Lung microvascular endothelial cell (primary cell): ENCODE measurements around the gene PRDM16. TPM values are rescaled to one million over a fixed set of nuclear protein-coding genes. Genes with fewer than 3 reads are reported as not detected.
A peak's percentile ranks its signal among the peaks of the same experiment; 100 is the strongest.

ENCODE experiments used
- DNase-seq, 2 donors: peaks; one replicate each; pipeline versions ENCODE4 v3.0.0 to v3.0.0-alpha.2; 2010; ENCODE audit warnings: low read depth in 2 of 2
- total RNA-seq: library from RNA; depleted of rRNA; stranded (reverse); fragments of >200 nt; gene quantifications from 2 replicates; pipeline ENCODE4 v1.2.1, GENCODE V29; 2014

PRDM16 gene
- total RNA-seq, 1 donor from 2014 or later: not detected

DNA sequence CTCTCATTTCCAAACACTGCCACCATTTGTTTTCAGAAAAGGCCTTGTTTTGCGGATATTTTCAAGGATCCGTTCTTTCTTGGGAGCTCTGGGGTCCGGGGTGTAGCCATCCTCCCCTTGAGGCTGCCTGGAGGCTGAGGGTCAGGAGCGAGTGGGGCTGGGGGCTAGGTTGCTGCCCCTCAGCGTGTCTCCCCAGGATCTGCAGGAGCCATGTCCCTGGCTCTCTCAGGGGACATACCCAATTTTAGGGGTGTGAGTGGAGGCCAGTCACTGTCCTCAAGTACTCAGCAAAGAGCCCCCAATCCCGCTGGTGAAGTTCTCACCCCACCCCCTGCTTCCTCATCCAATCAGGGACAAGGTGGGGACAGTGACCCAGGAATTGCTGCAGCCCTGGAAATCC lies 15.0 kb upstream of the PRDM16 start:
- DNase-seq: no peak

DNA sequence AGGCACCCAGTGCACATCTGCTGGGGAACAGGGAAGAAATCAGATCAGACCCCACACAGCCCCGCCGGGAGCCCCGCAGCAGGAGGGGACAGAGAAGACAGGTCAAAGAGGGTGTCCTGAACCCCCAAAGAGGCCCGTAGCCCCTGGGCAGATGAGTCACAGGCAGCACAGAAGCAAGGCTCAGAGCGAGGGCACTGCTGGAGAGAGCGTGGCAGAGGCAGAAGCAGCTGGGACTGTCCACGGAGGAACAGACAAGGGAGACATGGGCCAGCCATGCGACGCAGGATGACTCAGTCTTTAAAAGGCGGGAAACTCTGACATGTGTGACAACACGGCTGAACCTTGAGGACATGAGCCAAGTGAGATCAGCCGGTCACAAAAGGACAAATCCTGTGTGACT lies 14.5 kb upstream of the PRDM16 start:
- DNase-seq: no peak

DNA sequence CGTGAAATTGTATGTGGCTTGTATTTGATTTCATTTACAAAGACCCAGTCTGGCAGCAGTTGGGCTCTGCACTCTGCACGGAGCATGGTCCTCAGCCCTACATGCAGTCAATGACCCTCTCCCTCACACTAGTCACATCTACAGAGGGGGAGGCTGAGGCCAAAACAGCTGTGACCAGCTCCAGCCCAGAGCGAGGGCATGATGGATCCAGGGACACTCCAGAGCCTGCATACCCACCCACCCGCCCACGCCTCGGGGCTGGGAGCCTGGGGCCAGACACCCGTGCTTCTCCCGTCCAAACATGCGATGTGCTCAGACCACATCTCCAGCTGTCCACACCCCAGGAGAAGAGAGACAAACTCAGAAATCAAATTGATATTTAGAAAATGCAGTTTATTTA lies 14.0 kb upstream of the PRDM16 start:
- no peak for DNase-seq

DNA sequence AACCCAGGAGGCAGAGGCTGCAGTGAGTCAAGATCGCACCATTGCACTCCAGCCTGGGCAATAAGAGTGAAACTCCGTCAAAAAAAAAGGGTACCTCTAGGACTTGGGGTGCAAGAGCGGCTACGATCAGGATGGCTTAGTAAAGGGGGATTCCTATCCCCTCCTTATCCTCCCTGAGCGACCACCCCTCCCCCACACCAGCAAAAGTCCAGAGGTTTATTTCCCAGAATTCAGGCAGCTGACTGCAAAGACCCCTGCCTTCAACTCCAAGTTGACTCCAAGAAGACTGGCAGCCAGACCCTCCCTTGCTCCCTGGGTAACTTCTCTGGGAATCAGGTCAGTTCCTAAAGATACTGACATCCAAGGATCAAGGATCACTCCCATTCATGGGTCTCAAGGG lies 12.4 kb upstream of the PRDM16 start:
- DNase-seq: no peak

DNA sequence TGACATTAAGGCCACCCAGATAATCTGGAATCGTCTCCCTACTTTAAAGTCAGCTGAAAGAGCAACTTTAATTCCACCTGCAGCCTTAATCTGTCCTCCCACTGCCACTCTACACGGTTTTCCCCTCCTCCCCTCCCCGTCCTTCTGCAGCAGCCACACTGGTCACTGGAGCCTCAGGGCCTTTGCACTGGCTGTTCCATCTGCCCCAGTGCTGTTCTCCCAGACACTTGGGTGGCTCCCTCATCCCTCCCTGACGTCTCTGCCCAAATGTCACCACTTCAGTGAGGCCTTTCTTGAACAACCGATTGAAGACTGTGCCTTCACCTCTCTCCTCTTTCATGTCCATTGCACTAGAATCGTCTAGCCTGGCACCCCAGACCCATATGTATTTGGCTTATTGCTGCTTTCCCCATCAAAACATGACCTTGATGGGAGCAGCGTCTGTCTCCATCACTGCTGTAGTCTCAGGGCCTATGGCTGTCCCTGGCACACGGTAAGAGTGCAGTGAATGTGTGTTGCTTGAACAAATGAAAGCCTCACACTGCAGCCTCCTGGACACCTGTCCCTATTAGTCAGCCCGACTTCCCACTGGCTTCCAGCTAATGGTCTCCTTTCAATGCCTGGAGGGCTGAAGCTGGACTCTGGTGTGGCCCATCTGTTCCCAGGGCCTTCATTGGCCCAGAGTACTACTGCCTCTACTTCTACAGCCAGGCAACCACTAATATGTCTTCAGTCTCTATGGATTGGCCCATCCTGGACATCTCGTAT lies 10.6 kb upstream of the PRDM16 start:
- DNase-seq: no peak

DNA sequence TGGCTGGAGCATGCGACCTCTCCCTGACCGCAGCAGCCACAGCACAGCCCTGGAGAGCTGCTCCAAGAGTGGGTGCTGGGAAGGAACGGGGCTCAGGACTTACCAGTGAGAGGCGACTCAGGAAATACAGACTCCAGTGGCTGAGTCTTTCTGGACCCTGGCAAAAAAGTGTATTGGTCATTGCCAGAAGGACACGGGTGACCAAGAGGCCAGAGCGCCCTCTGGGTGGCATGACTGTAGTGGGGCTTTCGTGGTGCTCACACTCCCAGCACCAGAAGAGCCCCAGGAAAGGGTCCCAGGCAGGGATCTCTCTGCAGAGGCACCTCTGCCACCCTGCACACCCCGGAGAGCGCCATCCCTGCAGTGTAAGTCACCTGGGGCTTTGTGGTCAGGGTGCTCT lies 8.9 kb upstream of the PRDM16 start:
- DNase-seq: no peak

DNA sequence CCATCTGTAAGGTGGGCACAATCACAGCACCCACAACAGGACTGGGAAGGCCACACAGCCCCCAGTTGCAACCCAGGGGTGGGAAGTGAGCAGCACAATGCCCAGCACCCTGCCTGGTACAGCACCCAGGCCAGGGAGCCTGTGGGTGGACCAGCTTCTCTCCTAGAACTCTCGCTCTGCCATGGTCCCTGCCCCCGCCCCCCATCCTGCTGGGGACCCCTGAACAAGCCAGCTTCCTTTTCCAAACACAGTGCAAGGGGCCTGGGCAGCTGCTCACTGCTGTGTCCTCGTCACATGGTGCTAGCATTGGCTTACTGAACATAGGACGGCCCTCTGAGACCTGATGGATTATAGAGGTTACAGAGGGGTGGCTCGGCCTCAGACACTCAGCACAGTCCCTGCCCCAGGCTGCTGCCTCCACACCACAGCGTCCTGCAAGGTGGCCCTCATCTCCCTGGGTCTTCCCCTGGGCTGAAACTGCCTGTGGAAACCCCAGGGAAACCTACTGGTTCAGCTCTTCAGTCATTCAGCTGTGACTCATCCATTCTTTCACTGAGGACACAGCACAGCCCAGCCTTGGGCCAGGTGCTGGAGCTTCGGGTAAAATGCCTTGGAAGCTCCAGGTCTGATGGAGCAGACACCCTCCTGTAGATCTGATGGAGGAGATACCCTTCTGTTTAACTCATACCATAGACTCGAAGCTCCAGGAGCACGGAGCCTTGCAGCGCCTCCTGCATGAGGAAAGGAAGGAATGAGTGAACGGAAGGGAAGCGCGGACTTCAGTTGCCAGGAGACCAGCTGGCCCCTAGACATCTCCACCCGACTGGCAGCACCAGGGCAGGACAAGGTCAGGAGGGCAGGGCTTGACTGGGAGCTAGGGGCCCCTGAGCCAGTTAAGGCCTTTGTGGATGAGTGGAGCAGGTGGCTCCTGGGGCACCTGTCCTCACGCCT lies 8.1 kb upstream of the PRDM16 start:
- DNase-seq: no peak

DNA sequence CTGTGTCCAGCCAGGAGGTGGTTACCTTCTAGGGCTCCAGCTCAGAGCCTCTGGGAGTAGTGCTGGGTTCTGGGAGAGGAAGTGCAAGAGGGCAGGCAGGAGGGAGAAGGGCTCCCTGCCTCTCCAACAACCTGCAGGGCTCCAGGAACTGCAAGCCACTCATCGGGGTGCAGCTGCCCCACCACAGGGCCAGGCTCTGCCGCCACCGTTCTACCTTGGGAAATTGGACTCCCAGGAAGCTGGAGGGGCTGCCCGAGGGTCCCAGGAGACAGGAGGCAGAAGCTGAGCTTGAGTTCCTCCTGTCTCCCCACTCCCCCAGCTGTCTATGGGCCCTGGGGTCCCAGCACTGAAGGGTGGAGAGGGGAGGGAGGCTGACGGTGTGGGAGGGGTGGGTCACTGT lies 7.4 kb upstream of the PRDM16 start:
- DNase-seq: no peak

DNA sequence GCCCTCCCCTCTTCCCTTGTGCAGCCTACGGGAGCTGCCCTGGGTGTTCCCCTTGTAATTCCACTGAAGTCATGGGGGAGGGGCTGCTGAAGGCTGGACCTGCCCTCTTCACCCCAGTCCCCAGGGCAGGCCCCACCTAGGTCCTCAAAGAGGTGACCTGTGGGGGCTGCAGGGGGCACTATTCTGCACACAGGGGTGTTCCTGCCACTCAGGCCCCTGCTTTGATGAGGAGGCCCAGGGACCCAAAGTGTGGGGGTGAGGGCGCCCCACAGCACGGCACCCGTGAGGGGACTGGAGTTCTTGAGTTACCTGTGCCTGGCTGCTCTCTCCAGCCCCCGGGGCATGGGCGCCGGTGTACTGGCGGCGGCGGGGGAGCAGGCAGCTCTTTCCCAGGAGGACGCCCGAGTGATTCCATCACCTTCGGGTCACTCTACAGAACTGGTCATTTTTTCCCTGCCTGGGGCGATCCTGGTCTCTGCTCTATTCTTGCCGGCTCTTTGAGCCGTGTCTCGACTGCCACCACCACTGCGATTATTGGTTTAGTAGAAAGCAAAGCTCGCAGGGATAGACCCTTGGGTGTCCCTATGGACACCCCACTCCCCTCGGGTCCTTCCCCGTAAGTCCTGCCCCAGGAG lies 6.9 kb upstream of the PRDM16 start:
- DNase-seq: no peak

DNA sequence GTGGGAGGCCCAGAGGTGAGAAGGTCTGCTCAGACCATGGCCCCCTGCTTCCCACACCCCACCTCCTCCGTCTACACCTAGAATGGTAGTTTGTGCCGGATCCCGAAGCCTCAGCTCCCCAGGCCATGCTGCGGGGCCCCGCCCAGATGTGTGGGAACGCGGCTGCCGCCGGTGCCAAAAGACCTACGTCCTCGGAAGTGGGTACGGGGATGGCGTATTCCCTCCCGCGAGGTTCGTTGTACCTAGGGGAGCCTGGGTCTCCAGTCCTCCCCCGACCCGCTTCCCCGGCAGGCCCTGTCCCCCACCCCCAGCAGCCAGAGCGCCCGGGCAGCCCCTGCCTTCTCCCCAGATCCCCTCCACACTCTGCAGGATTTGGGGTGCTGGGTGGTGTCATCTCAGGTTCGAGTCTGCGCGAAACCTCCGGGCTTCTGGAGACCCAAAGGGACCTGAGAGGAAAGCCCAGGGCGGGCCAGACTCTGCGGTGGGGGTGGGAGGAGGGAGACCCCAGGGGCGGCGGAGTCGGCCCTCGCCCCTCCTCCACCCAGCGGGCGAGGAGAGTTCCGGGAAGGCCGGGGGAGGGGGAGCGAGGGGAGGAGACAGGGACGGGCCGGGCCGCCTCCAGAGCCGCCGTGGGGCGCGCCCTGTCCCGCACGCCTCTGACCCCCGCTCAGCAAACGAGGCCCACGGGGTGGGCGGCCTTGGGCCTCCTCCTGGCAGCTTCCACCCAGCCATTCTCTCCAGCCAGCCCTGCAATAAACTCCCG lies 6.2 kb upstream of the PRDM16 start:
- DNase-seq: no peak

DNA sequence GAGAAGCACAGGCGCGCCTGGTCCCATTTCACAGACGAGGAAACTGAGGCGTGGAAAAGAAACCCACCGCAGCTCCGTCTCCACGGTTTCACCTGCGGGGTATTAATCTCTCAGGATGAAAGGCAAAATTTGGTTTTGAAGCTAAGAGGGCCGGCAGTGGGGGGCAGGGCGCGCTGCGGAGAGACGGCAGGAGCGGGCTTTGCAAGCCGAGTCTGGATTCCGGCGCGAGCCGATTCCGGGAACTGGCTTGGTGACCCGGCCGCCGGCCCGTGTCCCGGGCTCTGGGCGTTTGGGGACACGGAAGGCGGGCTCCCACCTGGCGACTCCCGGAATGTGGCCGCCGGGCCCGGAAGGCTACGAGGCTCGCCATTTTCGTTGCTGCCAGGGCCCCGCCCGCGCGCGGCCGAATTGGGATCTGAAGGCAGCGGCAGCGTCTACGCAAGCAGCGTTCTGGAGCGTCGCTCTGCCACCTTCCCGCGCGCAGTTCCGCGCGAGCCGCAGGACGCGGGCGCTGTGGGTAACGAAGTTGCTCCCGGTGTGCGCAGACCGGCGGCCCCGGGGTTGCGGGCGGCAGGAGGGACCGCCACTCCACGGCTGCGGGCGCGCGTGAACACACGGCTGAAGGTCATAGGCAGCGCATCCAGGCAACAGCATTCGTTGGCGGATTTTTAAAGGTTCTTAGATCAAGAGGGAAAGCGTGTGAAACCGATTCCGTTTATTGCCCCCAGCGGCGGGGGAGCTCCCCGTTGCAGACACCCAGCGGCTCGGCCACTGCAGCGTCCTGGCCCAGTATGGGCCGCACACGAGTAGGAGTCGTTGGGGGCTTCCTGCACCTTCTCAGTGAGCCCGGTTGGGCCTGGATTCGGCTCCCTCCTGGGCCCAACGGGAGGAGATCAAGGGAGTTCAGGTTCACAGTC lies 5.4 kb upstream of the PRDM16 start:
- no peak for DNase-seq

DNA sequence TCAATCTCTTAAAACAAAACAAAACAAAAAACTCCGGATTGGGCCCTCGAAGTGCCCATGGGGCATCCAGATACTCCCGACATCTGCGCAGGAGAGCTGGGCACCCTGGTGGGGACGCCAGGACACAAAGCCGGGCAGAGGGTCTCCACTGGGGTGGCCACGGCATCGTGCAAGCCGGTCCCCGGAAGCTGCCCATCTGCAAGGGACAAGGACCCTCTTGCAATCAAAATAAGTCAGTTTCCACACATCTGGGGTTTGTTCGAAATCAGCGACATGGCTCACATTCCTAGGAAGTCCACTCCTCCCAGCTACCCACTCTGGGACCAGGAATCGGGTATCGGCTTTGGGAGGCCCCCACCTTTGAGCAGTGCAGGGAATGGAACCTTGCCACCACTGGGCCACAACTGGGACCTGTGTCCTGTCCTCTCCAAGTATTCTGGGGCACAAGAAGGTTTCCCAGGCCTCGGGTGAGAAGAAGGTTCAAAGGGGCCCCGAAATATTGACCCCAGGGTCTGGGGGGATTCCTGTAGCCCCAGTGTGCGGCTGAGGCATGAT lies 4.6 kb upstream of the PRDM16 start:
- DNase-seq: no peak

DNA sequence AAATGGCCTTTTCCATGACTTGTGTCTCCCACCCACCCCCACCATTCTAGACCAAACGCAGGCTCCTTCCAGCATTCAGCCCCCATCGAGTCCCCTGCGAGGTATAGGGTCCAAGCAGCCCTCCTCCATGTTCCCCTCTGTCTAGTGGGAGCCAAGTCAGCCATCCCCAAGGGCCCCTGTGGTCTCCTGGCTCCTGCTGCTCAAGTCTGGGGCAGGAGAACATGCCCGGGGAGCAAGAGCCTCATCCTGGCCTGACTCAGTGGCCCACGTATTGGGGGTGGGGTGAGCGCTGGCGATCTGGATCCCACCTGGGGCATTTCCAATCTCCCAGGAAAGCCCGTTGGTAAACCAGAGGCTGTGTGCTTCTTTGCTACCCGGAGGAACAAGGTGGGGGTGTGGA lies 4.1 kb upstream of the PRDM16 start:
- no peak for DNase-seq

DNA sequence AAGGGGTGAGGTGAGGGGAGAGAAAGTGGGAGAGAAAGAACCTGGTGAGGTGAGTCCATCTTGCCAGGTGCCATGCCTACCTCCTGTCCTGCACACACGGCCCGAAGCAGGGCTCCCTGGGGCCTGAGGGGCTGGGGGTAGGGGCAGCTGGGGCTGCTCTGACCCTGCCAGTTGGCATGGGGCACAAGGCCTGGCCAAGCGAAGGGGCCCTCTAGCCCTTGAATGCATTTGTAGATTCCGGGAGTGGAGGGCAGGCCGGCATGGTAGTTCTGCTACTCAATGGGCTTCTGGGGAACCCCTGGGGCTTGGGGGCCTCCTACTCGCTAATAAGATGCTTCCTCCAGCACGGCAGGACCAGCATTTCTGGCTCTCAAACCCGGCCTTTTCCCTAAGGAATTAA lies 3.6 kb upstream of the PRDM16 start:
- DNase-seq: no peak

DNA sequence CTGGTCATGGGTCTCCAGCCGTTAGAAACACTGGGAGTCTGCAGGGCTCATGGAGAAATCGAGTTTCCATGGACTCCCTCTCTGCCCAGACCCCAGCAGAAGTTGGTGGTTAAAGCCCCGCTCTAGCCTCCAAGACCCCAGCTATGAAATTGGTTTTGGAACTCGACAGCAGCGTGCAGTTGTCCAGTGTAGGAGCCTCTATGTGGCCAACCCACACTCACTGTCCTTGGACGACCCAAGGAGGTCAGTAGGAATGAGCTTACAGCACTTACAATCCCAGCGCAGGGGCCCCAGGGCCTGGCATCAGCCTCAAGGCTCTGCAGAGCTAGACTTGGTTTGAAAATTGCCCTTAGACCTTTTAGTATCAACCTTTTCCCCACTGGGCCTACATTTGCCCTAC lies 3.2 kb upstream of the PRDM16 start:
- no peak for DNase-seq

DNA sequence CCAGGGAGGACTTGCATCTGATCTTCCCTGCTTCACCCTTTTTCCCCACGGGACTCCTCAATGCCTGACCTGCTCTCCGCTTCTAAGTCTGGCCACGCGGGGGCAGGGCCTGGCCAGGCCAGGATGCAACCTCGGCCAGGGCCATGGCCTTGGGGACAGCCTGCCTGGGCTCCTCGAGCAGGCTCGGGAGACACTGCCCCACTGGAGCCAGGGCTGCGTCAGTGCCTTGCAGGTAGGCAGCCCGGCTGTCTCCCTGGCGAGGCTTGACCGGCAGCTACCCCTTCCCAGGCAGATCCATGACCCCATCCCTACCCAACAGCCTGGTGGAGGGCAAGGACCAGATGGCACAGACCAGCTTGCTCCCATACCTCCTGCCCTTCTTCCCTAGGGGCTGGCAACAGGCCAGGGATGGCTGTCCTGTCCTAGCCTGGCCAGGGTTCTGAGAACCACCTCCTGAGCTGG lies 2.7 kb upstream of the PRDM16 start:
- DNase-seq: peak; percentile 27 to 28

DNA sequence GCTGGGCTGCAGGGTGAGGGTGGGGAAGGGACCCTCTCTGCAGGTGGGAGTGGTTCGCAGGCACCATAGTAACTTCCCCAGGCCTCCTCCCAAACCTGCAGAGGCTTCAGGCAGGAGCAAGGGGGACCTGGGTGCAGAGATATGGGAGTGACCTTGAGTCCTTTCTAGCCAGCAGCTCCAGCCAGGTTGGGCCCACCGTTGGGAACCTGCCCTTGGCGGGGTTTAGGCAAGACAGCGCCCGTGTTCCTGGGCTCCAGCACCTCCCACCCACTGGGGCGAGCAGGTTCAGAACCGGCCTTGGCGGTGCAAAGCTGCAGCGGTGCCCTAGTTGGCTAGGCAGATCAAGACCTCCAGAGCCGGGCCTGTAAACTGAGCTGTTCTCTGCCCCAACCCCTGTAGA lies 2.2 kb upstream of the PRDM16 start:
- no peak for DNase-seq

DNA sequence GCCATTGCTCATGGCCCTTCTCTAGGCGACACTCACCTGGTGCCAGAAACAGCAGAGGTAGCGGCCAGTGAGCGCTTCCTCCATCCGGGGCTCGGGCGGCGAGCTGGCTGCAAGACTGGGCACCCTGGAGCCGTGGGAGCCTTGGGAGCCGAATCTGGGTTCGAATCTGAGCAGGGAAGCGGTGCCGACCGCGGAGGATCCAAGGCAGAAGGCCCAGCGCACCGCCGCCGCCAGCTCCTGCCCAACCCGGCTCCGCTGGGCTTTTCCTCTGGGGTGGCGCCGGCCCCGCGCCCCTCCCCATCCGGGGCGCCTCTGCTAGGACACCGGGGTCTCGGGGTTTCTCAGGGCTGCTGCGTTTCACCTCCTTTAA lies 1.7 kb upstream of the PRDM16 start:
- no peak for DNase-seq

DNA sequence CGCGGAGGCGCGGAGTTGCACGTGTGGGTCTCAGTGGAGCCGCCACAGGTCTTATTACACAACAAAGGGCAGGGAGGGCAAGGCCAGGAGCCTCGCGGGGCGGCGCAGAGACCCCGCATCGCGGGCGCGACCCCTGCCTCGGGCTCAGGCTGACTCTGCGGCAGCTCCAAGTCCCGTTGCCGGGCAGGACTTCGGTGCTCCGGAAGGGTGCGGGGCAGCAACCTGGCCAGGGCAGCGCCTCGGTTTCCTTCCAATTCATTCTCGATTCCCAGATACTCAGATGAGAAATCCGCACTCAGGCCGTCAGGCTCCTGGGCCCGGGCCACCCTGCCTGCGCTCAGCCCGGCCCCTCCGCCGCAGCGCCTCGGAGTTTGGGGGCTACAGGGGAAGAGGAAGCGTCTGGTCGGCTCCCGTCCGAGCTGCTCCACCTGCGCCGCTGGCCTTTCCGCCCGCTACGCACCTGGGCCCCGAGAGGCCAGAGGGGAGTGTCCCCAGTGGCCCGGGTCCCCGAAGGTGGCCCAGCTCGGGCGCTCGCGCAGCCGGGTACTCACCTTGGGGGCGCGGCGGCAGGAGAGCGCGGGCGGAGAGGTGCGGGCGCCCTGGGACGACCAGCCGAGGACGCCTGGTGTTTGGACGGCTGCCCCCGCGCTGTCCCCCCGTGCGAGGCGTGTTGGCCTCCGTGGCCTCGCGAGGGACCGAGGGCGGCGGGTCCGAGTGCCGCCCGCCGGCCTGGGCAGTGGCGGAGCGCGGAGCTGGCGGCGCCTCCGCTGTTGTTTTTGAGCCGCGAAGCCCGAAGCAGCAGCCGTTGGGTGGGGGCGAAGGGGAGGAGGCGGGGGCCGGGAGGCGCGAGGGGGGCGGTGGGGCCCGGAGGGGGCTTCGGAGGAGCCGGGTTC lies 1.1 kb upstream of the PRDM16 start:
- DNase-seq: no peak
